NOMO-1 treated with dmso at 0.1 percent for 144 hours (cell line): ENCODE results near the gene OTOG.
A peak's percentile ranks its signal among the peaks of the same experiment; 100 is the strongest.

ENCODE experiments used
- DNase-seq: peaks from one replicate; lab custom pipeline; 2025; ENCODE audit not compliant: unreplicated experiment; lab: John Stamatoyannopoulos, UW

The OTOG gene

GRCh38 chr11:17547051-17547577 is at the start of gene OTOG:
Gene OTOG, plus strand, starts transcription at chr11:17547259. Its CDS starts 114 bp downstream, at chr11:17547373.
- DNase-seq: no peak

- peak; percentile 16 for DNase-seq
Observed at GRCh38 chr11:17498058-17498457, 49.0 kb upstream of the OTOG start.

GRCh38 chr11:17498475-17498874 is 48.6 kb upstream of the OTOG start:
- DNase-seq: no peak

GRCh38 chr11:17500673-17501072 is 46.4 kb upstream of the OTOG start:
- no peak for DNase-seq

GRCh38 chr11:17502630-17503029 is 44.4 kb upstream of the OTOG start:
- DNase-seq: no peak

GRCh38 chr11:17504330-17505107 is 42.5 kb upstream of the OTOG start:
- DNase-seq: peak; percentile 50

GRCh38 chr11:17505146-17505545 is 41.9 kb upstream of the OTOG start:
- no peak for DNase-seq

GRCh38 chr11:17506314-17506713 is 40.7 kb upstream of the OTOG start:
- no peak for DNase-seq

- DNase-seq: no peak
Observed at GRCh38 chr11:17506942-17507341, 40.1 kb upstream of the OTOG start.

- no peak for DNase-seq
Observed at GRCh38 chr11:17507773-17508172, 39.3 kb upstream of the OTOG start.

GRCh38 chr11:17508306-17508705 is 38.8 kb upstream of the OTOG start:
- no peak for DNase-seq

- no peak for DNase-seq
Observed at GRCh38 chr11:17508791-17509190, 38.3 kb upstream of the OTOG start.

- no peak for DNase-seq
Observed at GRCh38 chr11:17510507-17511206, 36.4 kb upstream of the OTOG start.

- no peak for DNase-seq
Observed at GRCh38 chr11:17511571-17511970, 35.5 kb upstream of the OTOG start.

- DNase-seq: no peak
Observed at GRCh38 chr11:17512101-17512500, 35.0 kb upstream of the OTOG start.

GRCh38 chr11:17513853-17514252 is 33.2 kb upstream of the OTOG start:
- no peak for DNase-seq

- no peak for DNase-seq
Observed at GRCh38 chr11:17514476-17514875, 32.6 kb upstream of the OTOG start.

- no peak for DNase-seq
Observed at GRCh38 chr11:17515443-17516176, 31.4 kb upstream of the OTOG start.

GRCh38 chr11:17516551-17517150 is 30.4 kb upstream of the OTOG start:
- no peak for DNase-seq

- DNase-seq: no peak
Observed at GRCh38 chr11:17517186-17517585, 29.9 kb upstream of the OTOG start.

GRCh38 chr11:17518366-17518765 is 28.7 kb upstream of the OTOG start:
- DNase-seq: no peak
